GM21515 (cell line): ENCODE measurements around the gene SCRT2.
"Not testable (repeated sequence)": the region's sequence is repeated elsewhere in the genome, so short reads cannot be mapped to it uniquely, and the experiment has no call there.

Experiments used
- ATAC-seq: cut with Tn5 transposase; IDR thresholded peaks from one replicate; pipeline ENCODE4 v1.9.1; 2021; ENCODE audit not compliant: unreplicated experiment

Gene SCRT2

DNA sequence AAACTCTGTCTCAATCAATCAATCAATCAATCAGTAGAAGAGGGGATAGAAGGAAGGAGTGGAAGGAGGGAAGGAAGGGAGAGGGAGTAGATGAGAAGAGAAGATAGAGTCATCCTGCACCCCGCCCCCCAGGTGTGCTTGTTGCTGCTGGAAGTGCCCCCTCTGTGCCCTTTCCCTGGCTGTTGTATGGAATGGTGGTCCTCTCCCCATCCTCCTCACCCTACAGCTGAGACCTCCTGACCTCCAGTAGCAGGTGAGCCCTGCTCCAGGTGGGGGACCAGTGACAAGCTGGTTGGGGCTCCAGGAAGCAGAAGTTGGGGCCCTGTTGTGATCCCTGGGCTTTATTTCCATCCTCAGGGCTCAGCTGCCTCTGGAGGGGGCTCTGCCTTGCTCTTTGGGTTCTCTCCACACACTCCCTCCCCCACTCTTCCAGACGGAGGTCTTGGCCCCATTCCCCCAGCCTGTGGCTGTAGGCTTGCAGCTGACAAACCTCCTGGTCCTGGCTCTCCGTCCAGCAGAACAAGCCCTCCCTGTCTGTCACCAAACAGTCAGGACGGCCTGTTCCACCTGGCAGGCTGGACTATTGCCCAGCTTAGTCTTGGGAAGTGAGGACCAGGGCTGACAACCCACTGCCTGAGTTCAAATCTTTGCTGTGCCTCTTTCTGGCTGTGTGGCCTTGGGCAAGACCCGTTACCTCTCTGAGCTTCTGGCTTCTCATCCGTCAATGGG lies 26.0 kb upstream of the SCRT2 start:
- ATAC-seq = no peak

DNA sequence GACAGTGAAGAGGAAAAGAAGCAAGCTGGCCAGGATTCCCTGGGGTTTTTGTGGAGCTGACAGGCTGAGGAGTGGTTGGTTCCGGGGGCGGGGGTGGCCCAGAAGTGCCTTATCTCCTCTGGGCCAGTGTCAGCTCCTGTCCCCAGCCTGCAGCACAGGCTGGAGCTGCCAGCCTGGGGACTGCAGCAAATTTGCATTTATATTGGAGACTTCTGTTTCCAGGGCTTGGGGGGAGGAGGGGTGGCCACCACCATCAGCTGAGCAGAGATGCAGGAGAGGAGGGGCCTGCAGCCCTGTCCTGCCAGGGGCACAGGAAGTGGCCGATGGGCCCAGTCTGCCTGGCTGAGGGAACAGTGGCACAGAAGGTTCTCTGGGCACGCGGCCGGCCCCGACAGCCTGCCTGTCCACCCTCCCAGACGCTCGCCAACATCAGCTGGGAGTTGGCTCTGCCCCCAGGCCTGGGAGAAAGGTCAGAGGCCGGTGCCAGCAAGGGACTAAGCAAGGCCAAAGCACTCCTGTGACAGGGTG lies 24.3 kb upstream of the SCRT2 start:
- no peak for ATAC-seq

DNA sequence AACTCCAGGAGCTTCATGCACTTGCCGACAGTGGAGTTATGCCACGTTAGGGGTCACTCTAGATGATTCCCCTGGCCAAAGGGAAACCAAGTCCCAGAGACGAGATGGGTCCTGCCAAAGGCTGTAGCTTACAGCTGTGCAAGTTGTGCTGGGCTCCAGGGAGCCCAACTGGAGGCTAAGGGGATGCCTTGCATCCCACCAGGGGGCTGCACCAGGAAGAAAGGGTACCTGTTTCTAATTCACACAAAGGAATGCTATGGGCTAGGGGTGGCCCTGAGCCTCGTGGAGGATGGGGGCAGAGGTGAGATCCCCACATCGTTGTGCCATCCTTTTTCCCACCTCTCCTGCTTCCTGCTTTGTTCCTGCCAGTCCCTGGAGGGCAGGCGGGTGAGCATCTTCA lies 23.7 kb upstream of the SCRT2 start:
- no peak for ATAC-seq

DNA sequence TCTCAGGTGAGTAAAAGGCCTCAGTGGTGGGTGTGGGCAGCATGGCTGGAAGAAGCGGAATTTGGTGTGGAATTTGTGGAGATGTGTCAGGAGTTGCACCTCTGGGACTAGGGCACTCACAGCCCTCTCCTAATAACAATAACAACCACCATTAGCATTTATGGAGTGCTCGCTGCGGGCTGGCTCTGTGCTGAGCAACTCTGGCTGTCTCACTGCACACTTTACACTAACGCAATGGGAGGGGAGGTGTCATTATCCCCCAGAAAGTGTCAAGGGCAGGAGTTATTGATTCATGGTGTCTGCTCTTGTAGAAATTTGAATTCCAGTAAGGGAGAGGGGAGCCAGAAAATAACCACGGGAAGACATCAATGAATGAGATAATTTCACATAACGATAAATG lies 22.7 kb upstream of the SCRT2 start:
- ATAC-seq = no peak

DNA sequence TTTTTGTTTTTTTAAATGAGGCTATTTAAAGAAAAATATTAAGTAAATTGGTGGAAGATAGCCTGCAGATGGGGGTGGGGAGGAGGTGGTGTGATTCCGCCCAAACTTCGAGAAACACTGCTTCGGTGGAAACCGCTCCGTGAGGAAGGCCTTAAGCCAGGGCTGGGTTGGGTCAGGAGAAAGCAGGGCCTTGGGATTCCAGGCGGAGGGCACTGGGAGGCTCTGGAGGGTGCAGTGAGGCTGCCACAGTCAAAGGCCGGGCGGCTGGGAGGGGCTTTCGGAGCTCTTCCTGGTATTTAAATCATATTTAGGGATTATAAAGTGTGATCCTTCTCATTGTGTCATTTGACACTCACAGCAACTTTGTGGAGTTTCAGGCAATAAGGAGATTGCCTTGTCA lies 22.2 kb upstream of the SCRT2 start:
- ATAC-seq = no peak

DNA sequence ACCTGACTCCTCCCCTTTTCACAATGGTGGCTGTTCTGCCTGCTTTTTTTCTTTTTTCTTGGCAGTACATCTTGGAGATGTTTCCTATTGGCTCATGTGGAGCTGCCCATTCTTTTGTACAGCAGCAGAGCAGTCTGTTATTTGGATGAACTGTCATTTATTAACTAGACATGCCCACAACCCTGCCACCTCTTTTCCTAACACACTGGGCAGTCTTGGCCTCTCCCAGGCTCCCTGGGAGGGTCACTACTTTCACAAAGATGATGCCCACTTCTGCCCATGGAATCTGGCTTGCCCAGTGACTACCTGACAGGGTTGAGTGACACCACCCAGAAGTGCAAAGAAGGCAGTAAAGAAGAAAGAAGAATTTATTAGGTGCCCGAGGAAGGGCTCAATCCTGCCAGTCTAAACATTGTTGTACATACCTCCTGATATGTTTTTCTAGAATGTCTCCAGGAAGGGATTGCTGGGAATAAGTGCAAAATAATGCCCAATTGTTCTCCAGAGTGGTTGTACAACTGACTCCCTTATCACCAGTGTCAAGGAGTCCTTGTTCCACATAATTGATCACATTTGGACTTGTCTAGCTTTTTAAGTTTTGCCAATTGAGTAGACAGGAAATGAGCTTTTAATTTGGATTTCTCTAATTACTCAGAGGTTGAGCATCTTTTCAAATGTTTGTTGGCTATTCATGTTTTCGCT lies 19.7 kb upstream of the SCRT2 start:
- no peak for ATAC-seq

DNA sequence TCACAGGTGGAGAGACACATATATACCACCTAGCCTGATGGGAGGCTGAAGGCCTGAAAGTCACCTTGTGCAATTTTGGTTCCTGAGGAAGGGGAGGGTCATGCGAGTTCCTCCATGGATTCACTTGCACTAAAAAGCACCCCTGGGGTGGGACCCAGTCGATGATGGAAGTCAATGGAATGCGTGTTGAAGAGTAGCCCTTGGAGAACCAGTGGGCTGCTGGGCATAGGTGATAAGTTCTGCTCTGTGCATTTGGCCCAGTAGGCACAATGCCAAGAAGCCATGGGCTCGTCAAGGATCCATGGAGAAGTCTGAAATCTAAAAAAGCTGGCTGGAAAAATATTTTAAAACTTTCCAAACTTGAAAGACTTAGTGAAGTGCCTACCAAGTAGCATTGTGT lies 18.9 kb upstream of the SCRT2 start:
- no peak for ATAC-seq

DNA sequence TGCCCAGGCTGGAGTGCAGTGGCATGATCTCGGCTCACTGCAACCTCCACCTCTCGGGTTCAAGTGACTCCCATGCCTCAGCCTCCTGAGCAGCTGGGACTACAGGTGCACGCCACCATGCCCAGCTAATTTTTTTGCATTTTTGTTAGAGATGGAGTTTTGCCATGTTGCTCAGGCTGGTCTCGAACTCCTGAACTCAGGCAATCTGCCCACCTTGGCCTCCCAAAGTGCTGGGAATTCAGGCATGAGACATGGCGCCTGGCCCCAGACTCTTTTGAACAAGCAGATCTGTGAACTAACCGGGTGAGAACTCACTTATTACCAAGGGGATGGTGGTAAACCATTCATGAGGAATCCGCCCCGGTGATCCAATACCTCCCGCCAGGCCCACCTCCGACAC lies 18.2 kb upstream of the SCRT2 start:
- not testable (repeated sequence) for ATAC-seq

DNA sequence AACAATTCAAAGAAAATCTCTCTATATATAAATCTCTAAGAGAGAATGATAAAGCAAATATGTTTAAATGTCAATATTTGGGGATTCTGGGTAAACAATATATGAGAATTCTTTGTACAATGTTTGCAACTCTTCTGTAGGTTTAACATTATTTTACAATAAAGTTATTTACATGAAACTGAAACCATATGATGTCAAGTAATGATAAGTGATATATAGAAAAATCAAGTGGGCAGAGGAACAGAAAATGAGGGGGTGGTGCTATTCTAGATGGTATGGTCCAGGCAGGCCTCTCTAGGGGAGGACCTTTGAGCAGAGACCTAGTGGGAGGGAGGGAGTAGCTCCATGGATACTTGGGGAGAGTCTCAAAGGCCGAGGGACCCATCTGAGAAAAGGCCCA lies 16.4 kb upstream of the SCRT2 start:
- ATAC-seq = no peak

DNA sequence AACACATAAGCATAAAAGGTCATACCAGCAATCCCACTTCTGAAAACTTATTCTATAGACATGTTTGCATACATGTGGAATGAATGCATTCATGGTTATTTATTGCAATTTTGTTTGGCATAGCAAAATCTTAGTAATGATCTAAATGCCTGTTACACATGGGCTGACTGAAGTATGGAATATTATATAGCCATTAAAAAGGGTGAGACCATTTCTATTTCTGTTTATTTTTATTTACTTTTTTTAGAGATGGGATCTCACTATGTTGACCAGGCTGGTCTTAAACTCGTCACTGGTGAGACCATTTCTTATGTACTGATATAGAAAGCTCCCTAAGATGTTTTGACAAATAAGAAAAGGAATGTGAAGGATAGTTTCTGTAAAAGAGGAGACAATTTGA lies 14.3 kb upstream of the SCRT2 start:
- ATAC-seq = no peak

DNA sequence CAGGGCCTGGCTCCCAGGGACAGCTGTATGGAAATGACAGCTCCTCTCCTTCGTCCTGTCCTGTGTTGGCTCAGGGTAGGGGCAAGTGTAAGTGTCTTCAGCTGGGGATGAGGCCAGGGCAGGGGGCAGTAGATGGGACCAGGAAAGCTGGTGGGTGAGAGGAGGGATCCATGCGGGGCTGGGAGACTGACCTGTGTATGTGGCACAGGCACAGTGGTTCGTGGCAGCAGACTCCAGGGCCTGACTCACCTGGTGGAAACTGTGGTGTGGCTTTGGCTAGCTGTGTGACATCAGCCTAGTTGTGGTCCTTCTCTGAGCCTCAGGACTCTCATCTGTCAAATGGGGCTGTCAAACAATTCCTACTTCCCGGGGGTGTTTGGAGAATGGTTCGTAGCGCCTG lies 13.7 kb upstream of the SCRT2 start:
- no peak for ATAC-seq

DNA sequence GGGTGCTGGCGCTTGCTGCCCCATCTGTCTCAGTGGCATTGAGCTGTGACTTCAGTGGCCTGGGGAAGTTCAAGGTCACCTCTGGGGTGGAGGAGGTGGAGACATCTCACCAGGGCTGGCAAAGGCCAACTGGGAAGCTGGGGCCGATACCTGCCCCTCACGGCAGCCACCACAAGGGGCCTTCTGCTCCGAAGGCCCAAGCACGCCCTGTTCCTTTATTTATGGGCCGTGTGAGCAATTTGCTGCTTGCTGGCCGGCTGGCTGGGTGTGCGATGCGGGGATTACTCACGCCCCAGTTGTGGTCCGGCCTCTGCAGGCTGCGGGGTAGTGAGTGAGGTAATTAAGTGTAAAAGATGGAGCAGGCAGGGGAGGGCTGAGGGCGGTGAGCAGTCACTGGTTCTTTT lies 13.2 kb upstream of the SCRT2 start:
- ATAC-seq = no peak

DNA sequence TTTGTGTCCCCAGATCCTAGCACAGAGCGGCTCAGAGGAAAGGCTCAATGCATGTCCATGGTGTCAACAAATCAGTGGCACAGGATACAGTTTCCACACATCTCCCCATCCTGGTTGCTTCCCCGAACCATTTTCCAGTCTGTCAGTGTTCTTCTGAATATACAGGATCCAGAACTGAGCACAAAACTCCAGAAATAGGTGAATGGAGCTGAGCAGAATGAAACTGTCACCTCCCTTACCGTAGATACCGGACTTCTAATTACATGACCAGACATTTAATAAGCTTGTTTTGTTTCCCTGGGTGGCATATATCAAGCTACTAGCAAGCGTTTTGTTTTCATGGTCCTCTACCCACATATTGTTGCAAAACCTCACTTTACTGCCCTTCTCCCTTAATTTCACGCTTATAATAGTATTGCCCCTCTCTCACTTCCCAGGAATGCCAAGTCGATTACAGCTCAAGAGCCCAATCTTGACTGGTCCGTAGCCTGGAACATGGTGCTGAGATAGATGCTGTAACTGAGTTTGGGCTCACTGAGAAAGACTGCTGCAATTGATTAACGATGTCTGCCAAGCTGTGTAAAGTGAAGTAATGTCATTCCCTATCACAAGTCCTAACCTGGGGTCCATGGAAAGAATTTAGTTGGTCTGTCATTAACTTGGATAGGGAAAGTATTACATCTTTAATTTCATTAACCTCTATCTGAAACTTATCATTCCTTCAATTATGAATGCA lies 12.0 kb upstream of the SCRT2 start:
- no peak for ATAC-seq

DNA sequence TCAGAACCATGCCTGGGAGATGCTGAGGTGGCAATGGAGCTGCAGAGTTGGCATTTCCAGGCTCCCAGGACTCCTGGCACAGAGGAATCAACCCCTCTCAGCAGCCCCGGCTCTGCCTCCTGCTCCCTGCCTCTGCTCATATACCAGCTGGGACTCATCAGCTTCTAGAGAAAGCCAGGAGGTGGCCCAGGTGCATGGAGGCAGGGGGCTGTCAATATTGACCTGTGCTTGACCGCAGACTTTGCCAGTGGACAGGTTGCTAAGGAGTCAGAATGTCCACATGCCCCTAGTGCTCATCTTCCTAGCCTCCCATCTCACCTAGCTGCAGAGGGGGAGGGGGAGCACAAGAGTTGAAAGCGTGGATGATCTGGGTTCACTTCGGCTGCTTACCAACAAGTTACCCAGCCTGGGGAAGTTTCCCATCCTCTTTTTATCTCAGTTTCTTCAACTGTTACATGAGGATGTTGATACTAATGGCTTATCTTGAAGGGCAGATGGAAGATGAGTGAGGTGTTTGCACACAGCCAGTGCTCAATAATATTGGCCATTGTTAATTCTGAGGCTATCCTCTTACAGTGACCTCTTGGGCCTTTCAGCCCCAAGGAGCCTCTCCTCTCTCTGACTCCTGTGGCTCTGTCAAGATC lies 9.2 kb upstream of the SCRT2 start:
- no peak for ATAC-seq

DNA sequence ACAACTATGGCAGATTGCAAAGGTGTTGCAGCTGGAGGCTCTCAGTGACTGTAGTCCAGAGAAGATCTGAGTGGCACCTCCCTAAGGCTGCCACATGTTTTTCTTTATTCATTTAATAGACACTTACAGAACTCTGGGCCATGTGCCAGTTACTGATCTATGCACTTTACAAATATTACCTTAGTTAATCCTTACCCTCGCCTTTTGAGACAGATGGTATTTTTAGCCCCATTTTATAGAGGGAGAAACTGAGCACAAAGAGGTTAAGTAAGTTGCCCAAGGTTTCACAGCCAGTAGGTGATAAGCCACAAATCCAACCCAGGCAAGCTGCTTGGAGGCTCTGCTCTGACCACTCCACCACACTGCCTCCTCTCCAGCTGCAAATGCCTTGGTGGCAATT lies 6.5 kb upstream of the SCRT2 start:
- no peak for ATAC-seq

DNA sequence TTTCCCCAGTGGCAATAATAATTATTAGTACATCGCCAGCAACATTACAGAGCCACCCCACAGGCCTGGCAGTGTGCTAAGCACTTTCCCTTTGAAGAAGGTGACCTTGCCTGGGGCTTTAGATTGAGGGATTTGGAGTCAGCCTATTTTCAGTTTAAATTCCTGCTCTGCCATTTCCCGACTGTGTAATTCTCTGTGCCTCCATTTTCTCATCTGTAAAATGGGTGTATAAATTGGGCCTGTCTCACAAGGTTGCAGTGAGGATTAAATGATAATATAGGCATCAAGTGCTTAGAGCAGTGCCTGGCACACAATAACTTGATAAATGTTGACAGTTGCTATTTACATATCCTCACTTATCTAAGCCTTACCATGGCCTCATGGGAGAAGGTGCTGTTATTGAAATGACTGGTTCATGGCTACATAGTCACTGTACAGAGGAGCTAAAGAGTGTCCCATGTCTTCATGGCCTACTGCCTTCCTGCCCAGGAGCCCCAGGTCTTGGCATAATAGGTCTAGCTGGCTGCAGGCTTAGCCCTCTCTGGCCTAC lies 5.1 kb upstream of the SCRT2 start:
- ATAC-seq = no peak

DNA sequence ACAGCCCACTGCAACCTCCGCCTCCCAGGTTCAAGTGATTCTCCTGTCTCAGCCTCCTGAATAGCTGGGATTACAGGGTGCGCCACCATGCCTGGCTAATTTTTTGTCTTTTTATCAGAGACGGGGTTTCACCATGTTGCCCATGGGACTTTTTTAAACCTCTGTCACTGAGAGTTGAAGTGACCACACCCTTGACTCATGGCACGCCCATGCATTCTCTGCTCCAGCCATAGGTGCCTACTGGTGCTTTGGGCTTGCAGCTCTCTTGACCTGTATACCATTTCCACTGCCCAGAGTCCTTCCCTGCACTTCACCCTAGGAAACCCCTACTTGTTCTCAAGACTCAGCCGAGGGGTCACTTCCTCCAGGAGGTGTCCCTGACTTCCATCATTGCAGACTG lies 2.4 kb upstream of the SCRT2 start:
- no peak for ATAC-seq

DNA sequence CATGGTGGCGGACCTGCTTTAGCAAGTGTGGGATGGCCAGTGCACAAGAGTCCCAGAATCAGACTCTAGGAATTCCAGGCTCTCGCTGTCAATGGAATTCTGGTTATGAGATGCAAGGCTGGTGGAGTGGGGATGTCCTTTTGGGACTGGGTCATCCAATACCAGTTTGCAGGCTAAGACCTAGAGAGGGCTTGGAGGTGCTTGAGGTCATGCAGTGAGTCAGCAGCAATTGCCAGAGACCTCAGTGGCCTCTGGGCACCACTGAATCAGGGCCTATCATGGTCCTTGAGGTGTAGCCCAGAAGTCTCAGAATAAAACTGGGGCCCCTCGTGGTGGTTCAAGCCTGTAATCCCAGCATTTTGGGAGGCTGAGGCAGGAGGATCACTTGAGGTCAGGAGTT lies 1.4 kb upstream of the SCRT2 start:
- ATAC-seq = no peak

DNA sequence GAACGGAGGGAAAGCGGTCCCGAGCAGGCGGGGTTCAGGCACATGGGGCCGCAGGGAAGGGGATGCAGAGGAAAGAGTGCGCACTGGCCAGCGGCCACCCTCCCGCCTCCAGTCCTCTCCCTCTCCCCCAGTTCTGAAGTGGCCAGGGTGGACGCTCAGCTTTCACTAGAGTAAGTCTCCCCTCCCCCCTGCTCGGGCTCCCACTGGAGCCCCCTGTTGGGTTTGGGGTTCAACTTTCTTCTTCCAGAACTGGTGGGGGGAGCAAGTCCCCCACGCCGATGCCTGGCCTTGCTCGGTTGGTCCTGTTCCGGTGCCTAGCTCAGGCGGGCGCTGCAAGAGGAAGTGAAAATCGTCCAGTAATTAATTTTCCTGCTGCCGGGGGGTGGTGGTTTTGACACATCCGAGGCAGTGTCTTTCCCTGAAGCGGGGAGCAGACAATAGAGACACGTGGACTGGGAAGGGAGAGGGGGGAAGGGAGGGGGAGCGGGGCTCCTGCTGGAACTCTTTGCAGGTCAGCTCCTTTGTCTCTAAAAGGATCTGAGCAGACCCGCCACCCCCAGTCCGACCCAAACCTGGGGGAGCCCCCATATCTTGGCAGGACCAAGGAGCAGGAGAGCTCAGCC lies 824 bp upstream of the SCRT2 start:
- ATAC-seq = no peak

DNA sequence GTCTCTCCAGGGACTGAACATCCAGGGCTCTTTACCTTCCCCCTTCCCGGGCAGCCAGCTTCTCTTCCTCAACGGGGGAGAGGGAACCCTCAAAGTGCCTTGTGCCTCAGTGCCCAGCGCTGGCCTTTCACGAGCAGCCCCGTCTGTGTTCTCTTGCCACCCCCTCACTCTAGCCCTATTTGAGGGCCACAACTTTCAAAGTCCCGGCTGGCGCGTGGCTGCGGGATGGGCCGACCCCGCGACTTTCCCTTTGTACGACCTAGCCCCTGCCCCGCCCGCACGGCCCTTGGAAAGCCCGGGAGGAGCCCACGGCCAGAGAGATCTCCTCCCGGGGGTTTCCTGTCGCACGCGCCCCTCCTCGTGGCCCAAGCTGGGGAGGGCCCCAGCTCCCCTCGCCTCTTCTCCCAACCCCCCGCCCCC lies 559 bp downstream of the SCRT2 start:
- ATAC-seq = no peak

DNA sequence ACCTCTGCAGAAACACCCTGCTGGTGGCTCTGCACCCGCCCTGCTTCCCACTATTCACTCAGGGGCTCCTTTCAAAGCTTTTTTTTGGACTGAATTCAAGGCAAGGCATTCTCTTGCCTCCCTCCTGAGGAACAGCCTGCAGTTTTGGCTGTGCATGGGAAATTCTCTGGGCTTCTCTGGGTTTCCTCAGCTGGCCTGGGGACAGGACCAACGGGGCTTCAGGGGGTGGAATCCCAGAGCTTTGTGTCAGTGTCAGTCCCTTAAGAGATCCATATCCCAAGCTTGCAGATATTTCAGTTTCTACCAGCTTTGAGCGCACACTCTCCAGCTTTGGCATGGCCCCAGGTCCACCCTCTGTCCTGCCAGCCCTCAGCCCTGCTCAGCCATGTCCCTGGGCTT lies 2.0 kb downstream of the SCRT2 start:
- no peak for ATAC-seq
